GM19239 (cell line): Measurements from ENCODE around the gene CENPP.

ENCODE experiments used
- DNase-seq: peaks from one replicate; pipeline ENCODE4 v3.0.0; 2011; ENCODE audit warnings: low spot score; ENCODE audit not compliant: insufficient read length
- FAIRE-seq: peaks from 2 replicates; lab custom pipeline; 2011; peaks lifted over from hg19 to GRCh38; lab: Jason Lieb, UNC

CENPP gene

DNA sequence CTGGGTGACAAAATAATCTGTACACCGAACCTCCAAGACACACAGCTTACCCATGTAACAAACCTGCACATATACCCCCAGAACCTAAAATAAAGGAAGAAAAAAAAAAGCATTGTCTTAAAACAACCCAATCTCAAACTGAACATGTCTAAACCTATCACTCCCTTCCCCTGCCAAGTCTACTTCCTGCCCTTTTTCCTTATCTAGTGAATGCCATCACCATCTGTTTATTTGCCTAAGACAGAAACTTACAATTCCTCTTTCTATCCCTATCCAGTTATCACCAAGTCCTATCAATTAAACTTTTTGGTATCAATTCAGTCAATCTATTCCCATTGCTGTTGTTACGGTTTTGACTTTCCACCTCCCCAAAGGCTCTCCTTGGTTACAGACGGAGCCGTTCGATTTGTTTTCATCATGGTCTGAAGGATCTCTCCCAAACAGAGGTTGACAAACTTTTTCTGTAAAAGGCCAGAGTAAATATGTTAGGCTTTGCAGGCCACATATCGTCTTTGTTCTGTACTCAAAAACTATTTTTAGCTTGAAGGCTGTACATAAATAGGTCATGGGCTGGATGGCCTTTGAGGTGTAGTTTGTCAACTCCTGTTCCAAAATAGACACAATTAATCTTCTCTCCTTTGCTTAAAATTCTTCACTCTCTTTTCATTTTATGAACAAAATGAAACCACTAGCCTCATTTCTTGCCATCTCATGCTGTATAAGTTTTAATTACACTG lies 12.7 kb upstream of the CENPP start:
- no peak for FAIRE-seq

DNA sequence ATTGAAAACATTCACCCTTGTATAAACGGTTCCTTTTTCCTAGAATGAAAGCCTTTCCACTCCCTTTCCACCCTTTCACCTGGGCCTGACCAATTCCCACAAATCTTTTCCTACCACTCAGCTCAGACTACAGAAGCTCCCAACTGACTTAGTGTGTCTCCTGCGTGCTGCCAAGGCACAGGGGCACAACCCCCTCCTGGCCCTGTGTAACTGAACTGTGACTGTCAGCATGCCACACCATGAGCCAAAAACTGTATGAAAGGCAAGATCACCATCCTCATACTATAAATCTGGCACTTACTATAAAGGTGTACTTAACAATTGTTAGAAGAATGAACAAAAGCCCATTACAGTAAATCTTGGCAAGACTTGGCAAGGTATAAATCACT lies 12.1 kb upstream of the CENPP start:
- DNase-seq (no peak), FAIRE-seq (no peak)

More for the DNA sequence above, 12.7 kb upstream of the CENPP start:
- no peak for DNase-seq

DNA sequence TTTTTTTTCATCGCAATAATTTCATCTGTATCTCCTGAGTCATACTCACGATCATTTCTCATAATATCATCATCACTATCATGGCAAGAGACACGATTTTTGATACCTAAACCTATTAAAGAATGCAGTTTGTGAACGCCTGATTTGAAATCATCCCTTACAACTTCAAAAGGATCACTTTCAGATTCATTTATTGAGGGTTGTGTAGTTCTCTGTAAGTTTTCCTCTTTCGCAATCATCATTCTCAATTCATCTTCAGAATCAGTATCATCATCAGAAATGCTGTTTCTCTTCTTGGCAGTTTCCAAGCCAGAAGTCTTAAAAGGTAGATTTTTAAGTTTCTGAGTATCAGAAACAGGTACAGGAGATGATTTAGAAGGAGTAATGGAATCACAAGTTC lies 10.3 kb upstream of the CENPP start:
- DNase-seq, result no peak
- no peak for FAIRE-seq

DNA sequence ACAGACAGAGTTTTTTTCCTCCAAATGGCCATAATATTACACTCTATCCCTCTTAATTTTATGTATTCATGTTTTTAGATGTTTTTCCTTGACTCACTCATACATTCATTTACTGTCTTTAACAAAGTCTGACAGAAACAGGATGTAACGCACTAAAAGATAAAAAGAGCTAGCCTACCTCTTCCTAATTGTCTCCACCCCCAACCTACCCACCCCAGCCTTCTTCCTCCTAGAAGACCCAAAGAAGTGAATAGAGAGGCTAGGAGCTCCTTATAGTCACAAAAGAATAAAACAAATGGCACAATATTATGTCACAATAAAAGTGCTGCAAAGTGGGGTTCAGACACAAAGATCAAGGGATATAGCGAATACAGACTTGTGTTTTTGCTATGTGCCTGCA lies 1.3 kb upstream of the CENPP start:
- DNase-seq (no peak), FAIRE-seq (no peak)

DNA sequence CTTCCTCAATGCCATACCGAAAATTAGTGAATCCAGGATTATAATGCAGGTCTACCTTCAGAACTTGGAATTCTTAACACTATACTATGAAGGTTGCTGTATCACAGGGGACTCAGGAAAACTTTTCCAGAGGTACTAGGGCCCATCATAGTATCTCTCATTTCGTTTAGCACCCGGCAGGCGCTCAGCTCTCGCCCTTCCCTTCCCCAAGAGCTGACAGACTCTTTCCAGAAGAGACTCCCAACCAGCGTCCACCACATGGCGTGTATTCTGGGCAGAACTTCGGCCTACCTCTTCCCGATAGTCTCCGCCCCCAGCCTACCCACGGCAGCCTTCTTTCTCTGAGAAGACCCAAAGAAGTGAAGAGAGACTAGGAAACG lies 874 bp upstream of the CENPP start:
- peak; percentile 11 for FAIRE-seq

DNA sequence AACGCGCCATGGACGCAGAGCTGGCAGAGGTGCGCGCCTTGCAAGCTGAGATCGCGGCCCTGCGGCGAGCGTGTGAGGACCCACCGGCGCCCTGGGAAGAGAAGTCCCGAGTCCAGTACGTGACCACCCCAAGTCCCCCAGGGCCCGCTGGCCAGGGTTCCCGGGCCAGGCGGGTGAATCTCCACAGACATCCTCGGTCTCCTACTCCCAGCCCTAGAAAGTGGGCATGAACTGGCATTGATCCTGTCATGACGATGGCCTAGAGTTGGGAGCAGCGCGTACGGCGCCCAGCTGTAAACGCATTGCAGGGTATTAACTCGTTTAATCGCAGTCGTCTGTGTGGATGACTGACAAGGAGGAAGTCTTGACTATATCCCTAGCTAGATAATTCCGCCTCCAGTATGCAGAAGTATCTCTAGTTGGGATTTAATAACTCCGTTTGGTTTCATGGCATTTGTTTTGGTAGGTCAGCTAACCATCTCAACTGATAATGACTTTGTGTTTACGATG lies 293 bp downstream of the CENPP start:
- FAIRE-seq (peak; percentile 49), DNase-seq (no peak)

More for the DNA sequence above, 874 bp upstream of the CENPP start:
- no peak for DNase-seq

DNA sequence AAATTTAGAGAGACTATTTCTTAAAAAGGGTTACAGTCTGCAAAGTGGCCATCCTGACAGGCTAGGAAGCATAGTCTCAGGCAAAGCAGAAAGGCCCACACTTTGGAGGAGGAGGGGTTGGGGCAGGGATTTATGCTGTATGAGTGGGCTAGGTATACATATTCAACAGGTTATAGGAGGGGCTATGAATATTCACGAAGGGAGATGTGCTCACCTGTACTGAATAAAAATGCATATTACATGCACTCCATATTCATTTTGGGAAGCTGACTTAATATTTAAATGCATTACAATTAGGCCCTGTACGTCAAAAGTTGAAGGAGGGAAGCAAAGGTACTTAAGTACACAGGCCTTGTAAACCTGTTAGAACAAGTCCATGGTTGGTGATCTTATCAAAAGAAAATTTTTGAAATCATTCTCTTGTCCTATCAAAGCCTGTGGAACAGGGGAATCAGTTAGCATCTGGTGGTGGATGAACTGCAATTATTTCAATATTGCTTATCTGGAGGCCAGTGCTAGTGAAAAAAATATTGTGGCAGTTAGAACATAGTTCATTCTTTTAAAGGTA lies 1.6 kb downstream of the CENPP start:
- FAIRE-seq (no peak), DNase-seq (no peak)

DNA sequence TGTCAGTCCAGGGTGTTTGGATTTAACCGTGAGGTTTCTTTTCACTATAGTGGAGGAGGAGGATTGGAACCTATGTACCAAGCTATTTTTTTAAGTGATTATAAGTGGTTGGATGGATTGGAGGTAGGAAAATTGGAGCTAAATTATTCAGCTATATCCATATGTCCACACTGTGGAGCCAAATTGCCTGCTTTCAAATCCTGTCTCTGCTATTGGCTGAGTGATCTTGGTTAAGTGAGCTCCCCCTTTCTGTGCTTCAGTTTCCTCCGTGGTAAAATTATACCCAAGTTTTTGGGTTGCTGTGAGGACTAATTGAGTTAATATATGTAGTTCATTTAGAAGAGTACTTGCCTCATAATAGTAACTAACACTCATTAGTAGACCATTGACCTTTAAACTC lies 2.5 kb downstream of the CENPP start:
- FAIRE-seq (no peak), DNase-seq (no peak)

DNA sequence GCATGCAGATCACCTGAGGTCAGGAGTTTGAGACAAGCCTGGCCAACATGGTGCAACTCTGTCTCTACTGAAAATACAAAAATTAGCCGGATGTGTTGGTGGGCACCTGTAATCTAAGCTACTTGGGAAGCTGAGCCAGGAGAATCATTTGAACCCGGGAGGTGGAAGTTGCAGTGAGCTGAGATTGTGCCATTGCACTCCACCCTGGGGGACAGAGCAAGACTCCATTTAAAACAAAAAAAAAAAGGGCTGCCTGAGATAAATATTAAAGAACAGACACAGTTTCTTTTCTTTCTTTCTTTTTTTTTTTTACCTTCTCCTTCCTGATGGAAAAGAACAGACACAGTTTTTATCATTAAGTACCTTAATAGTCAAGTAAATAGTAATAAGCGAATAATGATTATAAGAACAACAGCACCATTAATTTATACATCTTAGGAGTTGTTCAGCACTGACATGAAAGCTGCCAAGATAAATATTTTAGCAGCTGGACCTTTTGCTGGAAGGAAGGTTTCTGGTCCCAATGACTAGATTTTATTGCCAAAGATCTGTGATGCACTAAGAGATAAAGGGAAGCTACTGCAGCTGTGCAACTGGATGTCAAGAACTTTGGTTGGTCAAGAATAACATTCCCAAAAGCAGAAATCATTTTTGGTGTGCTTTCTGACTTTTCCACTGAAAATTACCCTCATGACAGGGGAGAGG lies 7.0 kb downstream of the CENPP start:
- FAIRE-seq, result no peak
- DNase-seq, result no peak

DNA sequence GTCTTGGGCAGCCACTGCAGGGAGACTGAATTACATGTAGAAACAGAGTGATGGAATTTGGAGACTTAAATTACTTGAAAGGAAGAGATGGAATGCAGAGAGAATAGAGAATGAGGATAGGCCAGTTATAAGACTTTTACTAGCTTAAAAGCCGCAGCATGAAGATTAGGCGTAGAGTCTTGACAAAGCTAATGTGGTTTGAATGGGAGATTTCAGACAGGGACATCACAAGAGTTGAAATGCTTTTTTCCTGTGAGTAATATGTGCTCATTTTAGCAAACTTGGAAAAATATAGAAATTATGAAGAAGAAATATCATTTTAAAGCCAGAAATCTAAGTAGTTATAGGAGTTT lies 7.5 kb downstream of the CENPP start:
- no peak for FAIRE-seq
- no peak for DNase-seq

DNA sequence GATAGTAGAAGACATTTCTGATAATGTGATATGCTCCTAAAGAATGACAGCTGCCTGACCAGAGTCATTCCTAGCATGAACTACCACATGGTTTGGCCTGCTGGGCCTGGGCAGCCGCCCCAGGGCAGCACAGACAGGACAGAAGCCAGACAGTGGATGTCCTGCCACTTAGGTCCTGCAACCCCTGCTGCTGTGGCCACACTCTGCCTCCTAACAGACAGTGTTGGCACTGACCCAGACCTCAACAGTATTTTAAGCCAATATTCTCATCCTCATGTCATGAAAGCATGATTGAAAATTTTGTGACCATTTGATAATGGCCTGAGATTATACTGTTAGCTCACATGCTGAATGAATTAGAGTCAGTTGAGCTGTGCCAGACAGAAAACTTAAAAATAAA lies 15.8 kb downstream of the CENPP start:
- no peak for FAIRE-seq
- no peak for DNase-seq

DNA sequence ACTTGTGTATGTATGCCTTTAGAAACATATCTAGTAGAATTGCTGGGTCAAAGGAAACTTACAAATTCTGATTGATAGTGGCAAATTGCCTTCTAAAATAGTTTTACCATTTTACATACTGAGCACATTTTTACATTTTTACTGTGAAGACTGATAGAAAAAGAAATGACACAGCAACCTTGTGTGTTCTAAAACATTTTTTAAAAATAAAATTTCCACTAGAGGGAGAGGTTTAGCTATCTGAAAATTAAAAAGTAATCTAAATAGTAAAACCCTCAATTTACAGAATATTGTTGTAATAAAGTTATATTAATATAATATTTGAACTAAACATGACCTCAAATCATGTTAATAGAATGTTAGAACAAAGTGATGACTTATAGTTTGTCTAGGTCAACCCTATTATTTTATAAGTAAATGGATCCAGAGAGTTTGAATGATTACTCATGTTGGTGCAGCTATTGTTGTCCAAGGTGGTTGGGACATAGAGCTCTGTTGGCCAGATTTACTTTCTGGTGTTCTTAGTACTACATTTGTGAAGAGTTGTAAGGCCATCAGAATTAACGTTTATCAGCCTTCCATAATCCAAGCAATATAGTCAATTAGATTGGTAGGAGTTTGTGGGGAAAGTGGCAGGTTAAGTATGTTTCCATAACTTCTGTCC lies 17.2 kb downstream of the CENPP start:
- no peak for DNase-seq
- FAIRE-seq, result no peak

DNA sequence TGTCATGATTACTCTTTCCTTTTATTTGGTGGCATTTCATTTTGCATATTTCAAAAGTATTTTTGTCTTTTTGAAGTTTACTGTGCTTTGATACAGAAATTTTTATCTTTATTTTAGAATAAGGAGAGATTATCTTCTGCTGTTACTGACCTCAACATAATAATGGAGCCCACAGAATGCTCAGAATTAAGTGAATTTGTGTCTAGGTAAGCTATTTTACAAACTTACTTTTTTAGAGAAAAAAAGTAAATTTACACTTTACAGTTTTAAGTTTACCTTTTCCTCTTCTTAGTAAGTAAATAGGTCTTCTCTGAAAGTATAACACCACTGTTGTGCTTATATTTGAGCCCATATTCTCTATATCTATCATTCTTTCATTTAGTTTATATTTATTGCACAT lies 19.8 kb downstream of the CENPP start:
- DNase-seq (no peak), FAIRE-seq (no peak)

DNA sequence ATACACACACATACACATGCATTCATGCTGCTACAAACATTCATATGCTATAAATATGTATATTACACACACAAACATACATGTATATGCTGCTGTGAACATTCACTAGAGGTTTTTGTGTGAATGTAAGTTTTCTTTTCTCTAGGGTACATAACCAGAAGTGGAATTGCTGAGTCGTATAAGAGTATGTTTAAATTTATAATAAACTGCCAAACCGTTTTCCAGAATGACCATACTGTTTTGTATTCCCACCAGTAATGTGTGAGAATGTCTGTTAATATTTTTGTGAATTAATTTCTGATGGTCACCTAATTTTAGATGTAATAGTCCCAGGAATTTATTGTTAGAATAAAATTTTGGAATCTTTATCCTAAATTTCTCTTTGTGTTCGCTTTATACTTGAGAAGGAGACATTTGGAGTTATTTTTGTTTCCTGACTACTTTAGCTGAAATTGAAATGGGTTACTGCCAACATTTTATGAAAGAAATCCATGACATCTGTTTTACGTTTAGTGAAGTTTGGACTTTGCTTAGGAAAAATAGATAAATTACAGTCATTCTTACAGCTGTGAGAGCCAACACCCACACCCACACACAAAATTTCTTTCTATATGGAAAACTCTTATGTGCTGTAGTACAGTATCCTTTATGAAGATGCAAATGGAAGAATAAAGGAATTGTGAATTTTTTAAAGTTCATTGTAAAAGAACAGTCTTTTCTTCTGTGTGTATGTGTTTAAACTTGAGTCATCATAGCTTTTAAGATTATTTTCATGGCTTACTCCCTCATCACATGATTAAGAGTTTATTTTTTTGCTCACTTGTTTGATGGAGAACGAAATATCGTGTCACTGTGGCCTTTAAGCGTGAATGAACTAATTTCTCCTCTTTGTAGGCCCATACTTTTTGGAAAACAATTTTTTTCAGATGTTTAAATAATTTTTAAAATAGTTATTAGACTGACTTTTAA lies 24.3 kb downstream of the CENPP start:
- FAIRE-seq (no peak), DNase-seq (no peak)

DNA sequence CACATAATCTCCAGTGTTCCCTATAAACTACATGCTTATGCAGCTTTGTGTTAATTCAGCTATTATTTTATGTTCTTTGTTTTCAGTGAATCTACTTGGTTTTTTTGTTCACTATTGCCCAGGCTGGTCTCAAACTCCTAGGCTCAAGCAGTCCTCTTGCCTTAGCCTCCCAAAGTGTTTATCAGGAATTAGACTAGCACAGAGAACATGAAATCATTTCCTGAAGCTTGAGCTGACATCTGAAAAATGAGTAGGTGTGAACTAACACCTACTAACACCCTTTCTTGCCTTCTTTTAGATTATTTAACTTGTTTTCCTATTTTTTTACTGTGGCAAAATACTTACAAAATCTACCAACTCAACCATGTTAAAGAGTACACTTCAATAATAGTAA lies 25.0 kb downstream of the CENPP start:
- FAIRE-seq, result no peak
- DNase-seq, result no peak

DNA sequence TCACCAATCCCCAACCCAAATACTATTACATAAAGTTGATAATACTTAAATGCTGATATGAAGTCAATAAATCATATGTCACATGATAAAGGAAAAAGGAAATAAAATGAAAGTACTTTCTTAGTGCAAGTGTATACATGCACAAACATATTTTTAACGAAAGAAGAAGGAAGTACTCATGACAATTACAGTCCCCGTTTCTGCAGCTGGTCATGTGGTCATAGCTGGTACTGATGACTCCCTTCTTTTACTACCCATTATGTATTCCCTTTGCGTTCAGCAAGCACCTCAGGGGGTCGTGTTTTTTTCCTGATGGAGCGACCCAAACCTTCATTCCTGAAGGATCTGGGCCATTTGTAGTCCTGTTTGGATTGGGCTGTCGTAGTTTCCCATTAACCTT lies 27.3 kb downstream of the CENPP start:
- no peak for FAIRE-seq
- DNase-seq, result no peak

DNA sequence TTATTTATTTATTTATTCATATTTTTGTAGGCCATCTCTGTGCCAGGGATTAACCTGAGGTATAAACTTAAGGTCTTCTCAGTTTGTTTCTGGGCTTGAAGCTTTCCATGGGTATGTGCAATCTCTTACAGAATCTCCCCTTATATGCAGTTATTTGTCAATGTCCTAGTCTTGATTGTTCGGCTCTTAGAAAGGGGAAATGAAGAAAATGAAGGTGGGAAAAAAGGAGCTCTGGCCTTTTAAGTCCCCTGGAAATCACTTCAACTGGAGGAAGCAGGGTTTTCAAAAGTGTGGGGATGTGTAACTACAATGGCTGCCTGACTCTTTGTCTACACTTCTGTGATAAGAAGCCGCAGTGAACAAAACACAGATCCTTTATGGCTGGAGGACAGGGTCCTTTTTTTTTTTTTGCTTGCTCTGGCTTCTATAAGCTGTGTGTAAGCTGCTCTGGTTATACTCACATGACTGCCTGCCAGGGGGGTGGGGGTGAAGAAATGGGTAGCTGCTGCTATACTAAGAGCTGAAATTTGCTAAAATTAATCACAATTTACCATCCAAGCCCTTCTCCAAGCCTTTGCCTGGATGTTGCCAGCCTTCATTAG lies 33.7 kb downstream of the CENPP start:
- DNase-seq, result no peak
- FAIRE-seq, result no peak

DNA sequence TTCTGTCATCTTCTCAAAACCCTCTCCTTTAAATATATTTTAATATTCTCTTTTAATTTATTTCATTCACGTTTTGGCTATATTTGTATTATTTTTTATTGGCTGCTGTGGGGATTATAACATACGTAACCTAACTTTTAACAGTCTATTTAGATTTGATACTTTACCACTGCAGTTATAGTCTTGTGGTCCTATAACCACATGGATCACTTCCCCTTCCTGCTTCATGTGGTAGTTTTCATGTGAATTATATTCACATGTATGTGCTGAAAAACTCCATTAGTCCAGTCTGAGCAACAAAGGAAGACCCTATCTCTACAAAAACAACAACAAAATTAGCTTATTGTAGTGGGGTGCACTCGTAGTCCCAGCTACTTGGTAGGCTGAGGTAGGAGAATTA lies 34.3 kb downstream of the CENPP start:
- DNase-seq, result no peak
- peak; percentile 8 for FAIRE-seq

DNA sequence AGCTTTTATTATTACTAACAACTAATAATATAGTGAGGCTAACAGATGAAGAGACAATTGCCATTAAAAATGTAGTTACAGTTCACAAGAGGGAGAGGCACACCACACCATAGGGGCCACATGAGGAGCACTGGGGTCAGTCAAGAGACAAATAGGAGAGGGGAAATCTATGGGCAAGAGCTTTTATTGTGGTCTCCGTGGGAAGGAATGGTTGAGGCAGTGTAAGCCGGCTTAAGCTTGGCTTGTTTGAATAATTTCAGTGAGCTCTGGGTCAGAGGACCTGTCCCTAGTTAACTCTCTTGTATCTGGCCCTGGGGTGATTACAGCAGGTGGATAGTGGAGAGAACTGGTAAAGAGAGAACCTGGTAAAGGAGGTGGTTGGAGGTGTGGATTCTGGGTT lies 43.3 kb downstream of the CENPP start:
- no peak for DNase-seq
- no peak for FAIRE-seq

DNA sequence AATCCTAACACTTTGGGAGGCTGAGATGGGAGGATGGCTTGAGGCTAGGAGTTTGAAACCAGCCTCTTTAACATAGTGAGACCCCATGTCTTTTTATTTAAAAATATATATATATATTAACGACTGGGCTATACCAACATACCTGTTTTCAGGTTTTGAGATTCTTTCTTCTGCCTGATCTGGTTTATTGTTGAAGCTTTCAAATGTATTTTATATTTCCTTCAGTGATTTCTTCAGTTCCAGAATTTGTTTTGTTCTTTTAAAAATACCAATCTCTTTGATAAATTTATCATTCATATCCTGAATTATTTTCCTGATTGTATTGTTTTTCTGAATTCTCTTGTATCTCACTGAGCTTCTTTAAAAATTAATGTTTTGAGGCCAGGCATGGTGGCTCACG lies 47.4 kb downstream of the CENPP start:
- no peak for FAIRE-seq
- DNase-seq, result no peak
